DOHH2 (cell line): ENCODE measurements around the gene EHMT1.

Experiments used
- EZH2phosphoT487 ChIP-seq: fragments of 200-600 bp; sonication (generic); IDR thresholded peaks from 2 replicates; pipeline ENCODE4 v1.6.1; 2017; ENCODE audit warnings: borderline replicate concordance, mild to moderate bottlenecking, antibody characterized with exemption, low read length, moderate library complexity, mixed read lengths
- TF ChIP-seq, protein P1 (sequence below): fragments of 200-600 bp; sonication (generic); IDR thresholded peaks from one replicate; pipeline ENCODE4 v1.5.1; 2014; ENCODE audit warnings: antibody characterized with exemption, mild to moderate bottlenecking, low read depth, low read length; ENCODE audit not compliant: poor library complexity, severe bottlenecking

GRCh38 chr9:137814841-137815240 is 196.0 kb downstream of the EHMT1 start:
- TF ChIP-seq, protein P1, sequence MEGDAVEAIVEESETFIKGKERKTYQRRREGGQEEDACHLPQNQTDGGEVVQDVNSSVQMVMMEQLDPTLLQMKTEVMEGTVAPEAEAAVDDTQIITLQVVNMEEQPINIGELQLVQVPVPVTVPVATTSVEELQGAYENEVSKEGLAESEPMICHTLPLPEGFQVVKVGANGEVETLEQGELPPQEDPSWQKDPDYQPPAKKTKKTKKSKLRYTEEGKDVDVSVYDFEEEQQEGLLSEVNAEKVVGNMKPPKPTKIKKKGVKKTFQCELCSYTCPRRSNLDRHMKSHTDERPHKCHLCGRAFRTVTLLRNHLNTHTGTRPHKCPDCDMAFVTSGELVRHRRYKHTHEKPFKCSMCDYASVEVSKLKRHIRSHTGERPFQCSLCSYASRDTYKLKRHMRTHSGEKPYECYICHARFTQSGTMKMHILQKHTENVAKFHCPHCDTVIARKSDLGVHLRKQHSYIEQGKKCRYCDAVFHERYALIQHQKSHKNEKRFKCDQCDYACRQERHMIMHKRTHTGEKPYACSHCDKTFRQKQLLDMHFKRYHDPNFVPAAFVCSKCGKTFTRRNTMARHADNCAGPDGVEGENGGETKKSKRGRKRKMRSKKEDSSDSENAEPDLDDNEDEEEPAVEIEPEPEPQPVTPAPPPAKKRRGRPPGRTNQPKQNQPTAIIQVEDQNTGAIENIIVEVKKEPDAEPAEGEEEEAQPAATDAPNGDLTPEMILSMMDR: no peak
- TF ChIP-seq EZH2phosphoT487: no peak
